HEK293T (cell line): ENCODE measurements around the gene CISTR.

Experiments used
- ARNT ChIP-seq: fragments of 450-650 bp; IDR thresholded peaks from 2 replicates; pipeline ENCODE4 v1.6.1; 2017; ENCODE audit warnings: mild to moderate bottlenecking
- BHLHE40 ChIP-seq: fragments of 450-650 bp; IDR thresholded peaks from 2 replicates; pipeline ENCODE4 v1.6.1; 2016; ENCODE audit warnings: mild to moderate bottlenecking, moderate library complexity, borderline replicate concordance
- FOXA1 ChIP-seq: fragments of 450-650 bp; IDR thresholded peaks from 2 replicates; pipeline ENCODE4 v1.6.1; 2016; ENCODE audit warnings: mild to moderate bottlenecking
- FOXK2 ChIP-seq: fragments of 450-650 bp; IDR thresholded peaks from 2 replicates; pipeline ENCODE4 v1.6.1; 2016; ENCODE audit warnings: mild to moderate bottlenecking
- FOXM1 ChIP-seq: fragments of 450-650 bp; IDR thresholded peaks from 2 replicates; pipeline ENCODE4 v1.6.1; 2017; ENCODE audit warnings: mild to moderate bottlenecking, borderline replicate concordance
- L3MBTL2 ChIP-seq: fragments of 450-650 bp; conservative IDR thresholded peaks from 2 replicates; pipeline ENCODE4 v1.6.1; 2016; ENCODE audit warnings: mild to moderate bottlenecking
- LEF1 ChIP-seq: fragments of 450-650 bp; IDR thresholded peaks from 2 replicates; pipeline ENCODE4 v1.6.1; 2017; ENCODE audit warnings: mild to moderate bottlenecking, borderline replicate concordance
- NFRKB ChIP-seq: fragments of 450-650 bp; IDR thresholded peaks from 2 replicates; pipeline ENCODE4 v1.6.1; 2016; ENCODE audit warnings: mild to moderate bottlenecking, moderate library complexity
- SP1 ChIP-seq: fragments of 450-650 bp; IDR thresholded peaks from 2 replicates; pipeline ENCODE4 v1.6.1; 2017
- TARDBP ChIP-seq: fragments of 450-650 bp; IDR thresholded peaks from 2 replicates; pipeline ENCODE4 v1.6.1; 2016

DNA sequence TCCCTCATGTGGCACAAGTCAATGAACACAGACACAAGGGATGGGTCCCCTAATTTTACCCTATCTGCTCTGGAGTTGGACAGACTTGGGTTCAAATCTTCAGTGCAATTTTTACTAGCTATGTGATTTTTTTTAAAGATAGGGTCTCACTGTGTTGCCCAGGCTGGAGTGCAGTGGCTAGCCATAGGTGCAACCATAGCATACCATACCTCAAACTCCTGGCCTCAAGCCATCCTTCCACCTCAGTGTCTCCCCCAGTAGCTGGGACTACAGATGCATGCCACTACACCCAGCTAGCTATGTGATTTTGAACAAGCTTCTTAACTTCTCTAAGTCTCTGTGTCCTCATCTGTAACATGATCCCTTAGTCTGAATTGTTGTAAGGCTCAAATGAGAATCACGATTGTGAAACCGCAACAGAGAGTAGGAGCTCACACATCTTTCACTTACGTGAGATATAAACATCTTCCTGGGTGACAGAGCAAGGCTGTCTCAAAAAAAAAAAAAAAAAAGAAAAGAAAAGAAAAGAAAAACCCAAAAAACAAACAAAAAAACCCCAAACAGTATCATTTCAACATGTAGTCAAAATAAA lies 29.2 kb downstream of the CISTR start:
- TF ChIP-seq FOXK2 (no peak), NFRKB (no peak), ARNT (no peak), FOXM1 (no peak), TARDBP (no peak), SP1 (no peak), FOXA1 (no peak), L3MBTL2 (no peak), LEF1 (no peak), BHLHE40 (no peak)
